Activated naive CD8-positive, alpha-beta T cell treated with anti-CD3 and anti-CD28 coated beads for 36 hours (primary cell): Measurements from ENCODE around the gene C12orf57. TPM values are rescaled to one million over a fixed set of nuclear protein-coding genes. Genes with fewer than 3 reads are reported as not detected.
A peak's percentile ranks its signal among the peaks of the same experiment; 100 is the strongest.

Source experiments
- DNase-seq: peaks from one replicate; pipeline ENCODE4 v3.0.0; 2021
- H3K27ac Mint-ChIP-seq: one replicate; pipeline ENCODE4 v1.8.0; 2022; ENCODE audit warnings: mild to moderate bottlenecking, moderate library complexity, mixed read lengths
- H3K27me3 Mint-ChIP-seq: one replicate; pipeline ENCODE4 v1.8.0; 2022; ENCODE audit warnings: mild to moderate bottlenecking, mixed read lengths
- H3K36me3 Mint-ChIP-seq: one replicate; pipeline ENCODE4 v1.8.0; 2021; ENCODE audit warnings: mild to moderate bottlenecking, mixed read lengths
- H3K4me1 Mint-ChIP-seq: one replicate; pipeline ENCODE4 v1.8.0; 2021; ENCODE audit warnings: mixed read lengths
- H3K4me3 Mint-ChIP-seq: one replicate; pipeline ENCODE4 v1.8.0; 2022; ENCODE audit warnings: mild to moderate bottlenecking, moderate library complexity, mixed read lengths
- H3K9me3 Mint-ChIP-seq: one replicate; pipeline ENCODE4 v1.8.0; 2022; ENCODE audit warnings: mixed read lengths
- total RNA-seq, 2 experiments: library from RNA; stranded (reverse); gene quantifications; one replicate each; pipeline ENCODE4 v1.2.3, GENCODE V29; 2021

C12orf57 gene
- total RNA-seq, 2 experiments from 2014 or later = 203 to 208 TPM

DNA sequence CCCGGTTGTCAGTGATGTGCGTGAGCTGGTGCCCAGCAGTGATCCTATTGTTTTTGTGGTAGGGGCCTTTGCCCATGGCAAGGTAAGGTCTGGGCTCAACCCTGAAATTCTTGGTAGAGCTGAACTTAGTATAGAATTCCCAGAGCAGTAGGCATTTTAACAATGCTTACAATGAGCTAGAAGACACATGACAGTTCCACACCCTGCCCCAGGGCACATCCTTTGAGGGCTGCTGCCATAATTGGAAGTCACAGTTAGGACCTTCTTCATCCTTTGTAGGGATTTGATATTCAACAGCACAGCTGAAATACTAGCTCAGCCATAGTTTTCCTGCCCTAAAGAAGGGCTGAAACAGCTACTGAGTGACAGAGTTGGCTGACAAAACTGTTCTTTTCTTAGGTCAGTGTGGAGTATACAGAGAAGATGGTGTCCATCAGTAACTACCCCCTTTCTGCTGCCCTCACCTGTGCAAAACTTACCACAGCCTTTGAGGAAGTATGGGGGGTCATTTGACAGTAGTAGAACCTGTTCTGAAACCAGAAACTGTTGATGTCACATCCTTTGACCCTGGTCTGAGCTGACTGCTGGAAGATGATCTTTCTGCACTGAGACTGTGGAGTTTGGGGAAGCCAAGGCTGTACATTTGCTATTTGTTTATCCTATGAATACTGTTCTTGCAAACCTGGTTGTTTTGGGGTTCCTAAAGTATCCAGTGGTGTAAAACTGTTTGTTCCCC is 31.6 kb downstream of the C12orf57 start:
- Mint-ChIP-seq H3K4me3 (no peak overlapping the region), H3K27ac (peak overlapping the region; percentile 47), H3K4me1 (peaks cover 43% of the 10 kb centered on the region), H3K36me3 (peaks cover 50% of the 10 kb centered on the region), H3K27me3 (no peaks in the 10 kb centered on the region), H3K9me3 (no peaks in the 10 kb centered on the region)
- no peak for DNase-seq

DNA sequence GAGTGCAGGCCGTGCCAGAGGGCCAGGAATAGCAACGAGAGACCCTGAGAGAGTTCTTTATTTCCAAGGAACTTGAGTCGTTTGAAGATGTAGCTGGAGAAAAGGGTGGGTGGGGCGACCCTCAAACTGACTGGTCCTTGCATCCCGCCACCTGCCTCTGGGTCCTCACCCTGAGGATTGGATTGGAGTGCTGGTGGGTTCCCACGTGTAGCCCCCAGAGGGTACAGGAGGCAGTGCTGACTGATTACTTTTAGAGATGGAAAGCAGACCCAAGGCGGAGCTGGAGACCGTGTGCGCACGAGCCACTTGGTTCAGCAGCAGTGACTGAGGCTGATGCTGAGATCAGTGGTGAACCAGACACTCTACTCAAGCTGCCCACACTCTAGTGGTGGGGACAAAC is 33.8 kb downstream of the C12orf57 start:
- Mint-ChIP-seq H3K27me3 (no peaks in the 10 kb centered on the region), H3K27ac (peak overlapping the region; percentile 69), H3K36me3 (peaks cover 32% of the 10 kb centered on the region)

DNA sequence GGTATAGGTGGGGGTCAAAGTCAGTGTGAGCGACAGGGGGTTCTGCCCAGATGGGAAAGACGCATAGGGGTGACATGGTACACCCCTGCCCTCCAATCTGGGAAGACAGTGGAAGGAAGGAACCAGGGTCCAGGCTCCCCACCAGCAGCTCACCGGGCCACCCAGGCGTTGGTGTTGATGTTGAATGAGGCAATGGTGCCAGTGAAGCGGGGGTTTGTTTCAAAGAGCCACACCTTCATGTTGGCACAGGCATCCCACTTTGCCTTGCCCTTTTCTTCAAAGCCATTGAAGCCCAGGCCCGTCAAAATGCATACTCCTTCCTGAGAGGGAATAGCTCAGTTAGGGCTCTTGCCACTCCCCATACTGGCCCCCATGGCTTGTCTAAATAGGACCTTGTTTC is 34.4 kb downstream of the C12orf57 start:
- H3K27ac Mint-ChIP-seq = peak overlapping the region; percentile 68
- H3K36me3 Mint-ChIP-seq = peaks cover 31% of the 10 kb centered on the region
- H3K9me3 Mint-ChIP-seq = no peaks in the 10 kb centered on the region
- peaks cover 28% of the 10 kb centered on the region for H3K4me1 Mint-ChIP-seq
- DNase-seq = no peak
- H3K27me3 Mint-ChIP-seq = no peaks in the 10 kb centered on the region
- H3K4me3 Mint-ChIP-seq = no peak overlapping the region

More for the DNA sequence above, 33.8 kb downstream of the C12orf57 start:
- H3K4me1 Mint-ChIP-seq = peaks cover 32% of the 10 kb centered on the region
- H3K4me3 Mint-ChIP-seq = no peak overlapping the region
- no peaks in the 10 kb centered on the region for H3K9me3 Mint-ChIP-seq
- no peak for DNase-seq

DNA sequence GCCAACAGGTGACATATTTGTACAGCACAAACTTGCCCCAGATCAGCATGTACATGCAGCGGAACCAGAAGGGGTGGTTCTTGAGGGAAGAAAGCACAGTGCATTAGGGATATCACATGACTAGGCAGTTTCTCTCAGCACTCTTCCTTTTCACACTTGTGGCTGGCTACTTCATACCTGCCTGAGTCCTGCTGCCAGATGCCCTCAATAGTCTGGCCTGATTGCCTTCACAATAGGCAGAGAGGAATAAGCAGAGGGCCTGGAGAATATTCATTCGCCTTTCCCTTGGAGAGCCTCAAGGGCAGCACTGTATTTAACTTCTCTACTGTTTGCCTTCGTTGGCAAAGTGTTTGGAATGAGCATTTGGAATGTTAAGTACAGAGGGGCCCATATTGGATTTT is 34.8 kb downstream of the C12orf57 start:
- H3K27ac Mint-ChIP-seq = peak overlapping the region; percentile 68
- H3K27me3 Mint-ChIP-seq = no peaks in the 10 kb centered on the region
- DNase-seq = no peak
- H3K9me3 Mint-ChIP-seq = no peaks in the 10 kb centered on the region
- no peak overlapping the region for H3K4me3 Mint-ChIP-seq
- peaks cover 24% of the 10 kb centered on the region for H3K4me1 Mint-ChIP-seq
- peaks cover 34% of the 10 kb centered on the region for H3K36me3 Mint-ChIP-seq

DNA sequence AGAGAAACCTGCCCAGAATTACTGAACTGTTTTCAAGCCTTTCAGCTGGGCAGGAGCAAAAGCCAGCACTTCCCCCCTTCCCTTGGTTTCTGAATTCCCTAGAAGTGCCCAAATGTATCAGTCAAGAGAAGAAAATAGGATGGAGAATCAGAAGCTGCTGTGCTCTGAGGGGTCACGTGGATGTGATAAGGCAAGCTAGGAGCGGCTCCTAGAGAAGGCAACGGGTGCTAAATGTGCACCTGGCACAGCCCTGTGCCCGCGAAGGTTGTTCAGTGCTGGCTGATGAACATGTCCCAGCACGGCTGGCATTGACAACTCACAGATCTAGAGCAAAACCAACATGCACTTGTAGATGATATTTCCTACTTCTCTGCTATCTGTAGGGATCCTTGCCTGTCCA is 35.2 kb downstream of the C12orf57 start:
- H3K36me3 Mint-ChIP-seq = peaks cover 30% of the 10 kb centered on the region
- H3K9me3 Mint-ChIP-seq = no peaks in the 10 kb centered on the region
- DNase-seq = no peak
- peaks cover 20% of the 10 kb centered on the region for H3K4me1 Mint-ChIP-seq
- H3K27me3 Mint-ChIP-seq = no peaks in the 10 kb centered on the region
- H3K27ac Mint-ChIP-seq = peak overlapping the region; percentile 34
- no peak overlapping the region for H3K4me3 Mint-ChIP-seq

DNA sequence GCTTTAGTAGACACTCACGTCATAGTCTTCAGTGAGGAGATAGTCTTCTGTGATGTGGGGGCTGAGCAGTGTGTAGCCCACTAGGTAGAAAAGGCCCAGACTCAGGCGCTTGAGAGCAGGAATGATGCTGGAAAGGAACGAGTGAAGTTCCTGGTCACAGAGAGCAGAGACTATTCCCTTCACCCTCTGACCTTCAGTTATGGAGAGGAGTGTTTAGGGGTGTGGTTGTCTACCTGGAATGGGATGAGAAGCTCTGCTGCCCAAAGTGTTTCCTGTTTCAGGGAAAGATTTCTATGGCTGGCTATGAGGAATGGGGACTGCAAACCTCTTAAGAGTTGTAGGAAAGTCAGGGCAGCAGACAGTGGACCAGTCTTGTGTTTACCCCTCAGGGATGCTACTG is 35.6 kb downstream of the C12orf57 start:
- Mint-ChIP-seq H3K27me3 (no peaks in the 10 kb centered on the region), H3K9me3 (no peaks in the 10 kb centered on the region), H3K36me3 (peaks cover 27% of the 10 kb centered on the region), H3K27ac (peak overlapping the region; percentile 34), H3K4me1 (peaks cover 16% of the 10 kb centered on the region), H3K4me3 (no peak overlapping the region)
- DNase-seq = no peak

DNA sequence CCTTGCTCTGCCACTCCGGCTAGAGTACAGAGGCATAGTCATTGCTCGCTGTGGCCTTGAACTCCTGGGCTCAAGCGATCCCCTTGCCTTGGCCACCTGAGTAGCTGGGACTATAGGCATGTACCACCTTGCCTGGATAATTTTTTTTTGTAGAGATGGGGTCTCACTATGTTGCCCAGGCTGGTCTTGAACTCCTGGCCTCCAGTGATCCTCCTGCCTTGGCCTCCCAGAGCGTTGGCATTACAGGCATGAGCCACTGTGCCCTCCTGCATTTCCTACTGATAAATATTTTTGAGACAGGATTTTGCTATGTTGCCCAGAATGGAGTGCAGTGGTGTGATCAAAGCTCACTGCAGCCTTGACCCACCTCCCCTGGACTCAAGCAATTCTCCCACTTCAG is 36.3 kb downstream of the C12orf57 start:
- no peak for DNase-seq
- no peaks in the 10 kb centered on the region for H3K27me3 Mint-ChIP-seq
- peaks cover 27% of the 10 kb centered on the region for H3K36me3 Mint-ChIP-seq
- H3K4me1 Mint-ChIP-seq = peaks cover 12% of the 10 kb centered on the region
- H3K27ac Mint-ChIP-seq = peak overlapping the region; percentile 56
- no peak overlapping the region for H3K4me3 Mint-ChIP-seq
- H3K9me3 Mint-ChIP-seq = no peaks in the 10 kb centered on the region

DNA sequence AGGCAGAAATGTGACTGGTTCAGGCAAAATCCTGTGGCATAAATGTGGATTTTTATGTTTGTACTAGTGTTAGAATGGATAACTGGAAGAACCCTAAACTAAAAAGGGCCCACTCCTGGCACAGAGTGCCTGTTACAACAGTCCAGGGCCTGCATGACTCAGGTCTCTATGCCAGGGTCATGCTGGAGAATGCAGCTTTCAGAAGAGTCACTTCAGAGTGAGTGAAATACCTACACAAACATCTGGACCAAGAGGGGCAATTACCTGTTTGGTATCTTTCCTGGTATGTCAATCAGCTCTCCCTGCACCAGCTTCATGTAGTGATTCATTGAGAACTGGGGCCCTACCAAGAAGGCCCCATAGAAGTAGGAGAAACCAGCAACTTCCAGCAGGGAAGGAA is 36.9 kb downstream of the C12orf57 start:
- Mint-ChIP-seq H3K27me3 (no peaks in the 10 kb centered on the region), H3K4me1 (peaks cover 5% of the 10 kb centered on the region), H3K9me3 (no peaks in the 10 kb centered on the region), H3K36me3 (peaks cover 27% of the 10 kb centered on the region), H3K4me3 (no peak overlapping the region), H3K27ac (peak overlapping the region; percentile 11)
- no peak for DNase-seq

DNA sequence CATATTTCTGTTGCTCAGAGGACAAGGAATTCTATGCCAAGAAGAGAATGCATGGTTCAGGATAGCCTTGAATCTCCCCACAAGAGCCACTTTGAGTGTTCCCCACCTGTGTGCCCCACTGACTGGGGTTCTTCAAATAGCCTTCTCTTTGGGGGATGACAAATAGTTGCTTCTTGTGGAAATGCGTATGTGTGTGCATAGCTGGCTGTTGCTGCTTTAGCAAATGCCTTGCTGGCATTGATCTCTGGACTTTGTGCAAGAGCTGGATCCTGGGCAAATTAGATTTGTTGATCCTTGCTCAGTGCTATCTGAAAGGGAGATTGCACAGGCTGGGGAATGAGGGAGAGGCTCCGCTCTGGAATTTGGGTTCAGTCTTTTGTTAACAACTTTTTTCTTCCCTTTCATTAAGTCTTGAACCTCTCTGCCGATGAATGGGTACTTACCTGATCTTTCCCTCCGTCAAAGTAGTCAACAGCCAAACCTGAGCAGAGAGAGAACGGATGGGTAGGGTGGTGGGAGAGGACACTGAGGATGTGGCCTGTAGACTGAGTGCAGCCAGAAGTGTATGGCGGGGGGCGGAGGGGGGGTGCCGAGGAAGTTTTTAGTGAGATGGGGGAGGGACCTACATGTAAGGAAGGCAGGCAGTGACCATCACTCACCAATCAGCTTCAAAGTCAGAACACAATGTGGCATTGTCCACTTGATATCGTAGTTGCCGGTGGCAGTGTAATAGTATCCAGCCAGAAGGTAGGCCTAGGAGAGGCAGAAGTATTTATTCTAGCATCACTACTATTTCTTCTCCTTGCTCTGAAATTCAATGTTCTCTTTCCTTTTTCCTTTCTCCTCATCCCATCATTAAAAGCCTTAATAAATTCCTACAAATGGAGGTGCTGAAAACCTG is 37.6 kb downstream of the C12orf57 start:
- DNase-seq = no peak
- Mint-ChIP-seq H3K27me3 (no peaks in the 10 kb centered on the region), H3K9me3 (no peaks in the 10 kb centered on the region), H3K36me3 (peaks cover 24% of the 10 kb centered on the region), H3K4me3 (no peak overlapping the region), H3K27ac (peak overlapping the region; percentile 25), H3K4me1 (peaks cover 1% of the 10 kb centered on the region)

DNA sequence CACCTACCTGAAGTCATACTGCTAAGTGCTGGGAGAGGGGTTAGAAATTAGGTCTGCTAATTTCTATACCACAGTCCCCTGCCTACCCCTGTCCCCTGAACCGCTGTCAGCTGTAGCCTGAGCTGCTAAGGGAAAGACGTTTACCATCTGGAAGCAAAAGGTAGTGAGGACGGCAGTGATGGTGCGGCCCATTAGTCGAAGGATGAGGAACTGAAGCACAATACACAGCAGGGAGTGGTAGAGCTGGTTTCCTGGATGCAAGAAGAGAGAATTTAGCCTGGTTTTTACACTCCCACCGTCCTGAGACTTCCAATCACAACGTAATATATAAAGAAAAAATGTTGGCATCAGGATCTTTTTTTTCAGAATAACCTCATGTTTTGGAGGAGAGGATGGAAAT is 38.7 kb downstream of the C12orf57 start:
- no peak for DNase-seq
- peaks cover 1% of the 10 kb centered on the region for H3K4me1 Mint-ChIP-seq
- H3K4me3 Mint-ChIP-seq = no peak overlapping the region
- no peaks in the 10 kb centered on the region for H3K9me3 Mint-ChIP-seq
- no peak overlapping the region for H3K27ac Mint-ChIP-seq
- no peaks in the 10 kb centered on the region for H3K27me3 Mint-ChIP-seq
- H3K36me3 Mint-ChIP-seq = peaks cover 15% of the 10 kb centered on the region

DNA sequence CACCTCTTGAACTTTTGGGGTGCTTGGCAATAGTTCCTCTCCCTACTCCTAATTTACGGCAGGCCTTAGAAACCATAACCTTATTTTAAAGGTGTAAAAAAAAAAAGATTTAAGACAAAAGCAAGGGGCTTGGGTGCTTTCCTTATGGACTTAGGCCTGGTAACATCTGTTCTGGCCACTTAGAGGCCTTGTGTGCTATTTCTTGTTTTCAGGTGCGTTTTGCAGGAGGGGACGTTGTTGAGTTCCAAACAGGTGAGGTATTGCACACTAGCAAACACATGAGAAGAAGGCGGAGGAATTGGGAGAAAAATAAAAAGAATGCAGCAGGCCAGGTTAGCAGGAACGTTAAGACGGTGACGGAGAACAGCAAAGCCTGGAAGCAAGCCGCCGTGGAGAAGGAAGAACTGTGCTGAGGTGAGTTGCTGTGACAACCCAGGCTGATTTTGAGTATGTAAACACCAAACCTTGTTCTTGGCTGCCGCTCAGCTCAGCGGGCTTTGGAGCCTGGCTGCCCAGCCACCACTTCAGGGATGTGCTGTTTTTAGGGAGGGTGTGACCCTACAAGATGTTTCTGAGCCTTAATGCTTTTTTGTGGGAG is 44.2 kb downstream of the C12orf57 start:
- Mint-ChIP-seq H3K27me3 (no peaks in the 10 kb centered on the region), H3K4me1 (no peaks in the 10 kb centered on the region), H3K9me3 (no peaks in the 10 kb centered on the region), H3K4me3 (no peak overlapping the region), H3K27ac (no peak overlapping the region), H3K36me3 (peaks cover 9% of the 10 kb centered on the region)
- DNase-seq = no peak

Other genes starting within 250 kb of the C12orf57 start
- under 1 TPM in 1 of 2 experiments, not detected in 1; 0.37 TPM for gene PIANP, start 243.2 kb upstream of the C12orf57 start, total RNA-seq
- 10 to 100 TPM; 37.1 to 41.6 TPM for gene COPS7A, start 220.0 kb upstream of the C12orf57 start, total RNA-seq
- 100 to 1,000 TPM; 134 to 141 TPM for gene MLF2, start 190.9 kb upstream of the C12orf57 start, total RNA-seq
- 10 to 100 TPM; 23.3 to 25.1 TPM for gene PTMS, start 177.7 kb upstream of the C12orf57 start, total RNA-seq
- gene LAG3, start 171.5 kb upstream of the C12orf57 start, total RNA-seq = 10 to 100 TPM; 64.8 to 67.7 TPM
- 1 to 10 TPM; 2.2 to 2.5 TPM for gene CD4, start 154.5 kb upstream of the C12orf57 start, total RNA-seq
- under 1 TPM; 0.54 to 0.76 TPM for gene GPR162, start 122.2 kb upstream of the C12orf57 start, total RNA-seq
- gene P3H3, start 115.6 kb upstream of the C12orf57 start, total RNA-seq = under 1 TPM; 0.36 to 0.60 TPM
- gene GNB3, start 103.1 kb upstream of the C12orf57 start, total RNA-seq = under 1 TPM in 1 of 2 experiments, not detected in 1; 0.10 TPM
- 10 to 100 TPM; 62.5 to 64.0 TPM for gene CDCA3, start 92.7 kb upstream of the C12orf57 start, total RNA-seq
- 100 to 1,000 TPM; 125 to 127 TPM for gene USP5, start 91.9 kb upstream of the C12orf57 start, total RNA-seq
- 1,000 to 10,000 TPM; 1,593 to 1,653 TPM for gene TPI1, start 76.5 kb upstream of the C12orf57 start, total RNA-seq
- 1 to 10 TPM; 2.7 to 3.0 TPM for gene SPSB2, start 70.7 kb upstream of the C12orf57 start, total RNA-seq
- gene LRRC23, start 39.2 kb upstream of the C12orf57 start, total RNA-seq = 1 to 10 TPM; 3.0 to 4.1 TPM
- gene ENO2, start 29.4 kb upstream of the C12orf57 start, total RNA-seq = 100 to 1,000 TPM; 140 to 141 TPM
- 10 to 100 TPM; 27.6 to 28.5 TPM for gene ATN1, start 16.1 kb upstream of the C12orf57 start, total RNA-seq
- not detected for gene RNU7-1, start 206 bp upstream of the C12orf57 start, total RNA-seq
- 100 to 1,000 TPM; 457 to 467 TPM for gene PTPN6, start 7.3 kb downstream of the C12orf57 start, total RNA-seq
- gene PHB2, start 26.6 kb downstream of the C12orf57 start, total RNA-seq = 100 to 1,000 TPM; 556 to 557 TPM
- 100 to 1,000 TPM; 130 to 140 TPM for gene EMG1, start 26.9 kb downstream of the C12orf57 start, total RNA-seq
- gene LPCAT3, start 74.5 kb downstream of the C12orf57 start, total RNA-seq = 10 to 100 TPM; 23.3 to 23.8 TPM
- gene C1S, start 116.7 kb downstream of the C12orf57 start, total RNA-seq = under 1 TPM; 0.47 to 0.66 TPM
- gene C1R, start 148.4 kb downstream of the C12orf57 start, total RNA-seq = 1 to 10 TPM; 1.6 to 2.5 TPM
- gene C1RL, start 165.2 kb downstream of the C12orf57 start, total RNA-seq = 10 to 100 TPM in 1 of 2 experiments, 1 to 10 TPM in 1; 8.6 to 10.1 TPM
- not detected for gene RBP5, start 184.9 kb downstream of the C12orf57 start, total RNA-seq
- gene CLSTN3, start 186.3 kb downstream of the C12orf57 start, total RNA-seq = 10 to 100 TPM; 16.5 to 17.2 TPM
- 10 to 100 TPM; 39.1 to 40.3 TPM for gene PEX5, start 245.7 kb downstream of the C12orf57 start, total RNA-seq